Naive B cell (primary cell): ENCODE results near the gene NFIA. TPM values are rescaled to one million over a fixed set of nuclear protein-coding genes. Genes with fewer than 3 reads are reported as not detected.
"Not testable (repeated sequence)": the region's sequence is repeated elsewhere in the genome, so short reads cannot be mapped to it uniquely, and the experiment has no call there.

Experiments used
- ATAC-seq, 2 donors: fragments of 150-1000 bp; cut with Tn5 transposase; 2 replicates each; pipeline ENCODE4 v1.10.0; 2021; ENCODE audit warnings: low read depth in 2 of 2, mild to moderate bottlenecking in 2 of 2, moderate library complexity in 2 of 2
- DNase-seq: peaks from one replicate; pipeline ENCODE4 v3.0.0; 2022
- H3K27ac Mint-ChIP-seq, 6 donors: one replicate each; pipeline ENCODE4 v1.8.0; 2020 to 2022; ENCODE audit warnings: mild to moderate bottlenecking in 6 of 6, mixed read lengths in 6 of 6, moderate library complexity in 5 of 6, inconsistent platforms in 2 of 6
- H3K27me3 Mint-ChIP-seq, 3 donors: one replicate each; pipeline ENCODE4 v1.8.0; 2021 to 2022; ENCODE audit warnings: mixed read lengths in 3 of 3, mild to moderate bottlenecking in 1 of 3
- H3K36me3 Mint-ChIP-seq, 2 donors: one replicate each; pipeline ENCODE4 v1.8.0; 2020 to 2022; ENCODE audit warnings: mixed read lengths in 2 of 2, inconsistent platforms in 1 of 2, mild to moderate bottlenecking in 1 of 2
- H3K4me1 Mint-ChIP-seq, 3 donors: one replicate each; pipeline ENCODE4 v1.8.0; 2020 to 2022; ENCODE audit warnings: mixed read lengths in 3 of 3, inconsistent platforms in 1 of 3, mild to moderate bottlenecking in 1 of 3, moderate library complexity in 1 of 3
- H3K4me3 Mint-ChIP-seq, 8 donors: one replicate each; pipeline ENCODE4 v1.8.0; 2020 to 2022; ENCODE audit warnings: mild to moderate bottlenecking in 8 of 8, mixed read lengths in 8 of 8, moderate library complexity in 8 of 8, inconsistent platforms in 2 of 8
- H3K9me3 Mint-ChIP-seq, 7 donors: one replicate each; pipeline ENCODE4 v1.8.0; 2020 to 2022; ENCODE audit warnings: mixed read lengths in 7 of 7, mild to moderate bottlenecking in 5 of 7, inconsistent platforms in 2 of 7, moderate library complexity in 1 of 7
- polyA plus RNA-seq, 6 donors: library from polyadenylated mRNA; unstranded; fragments of 300-500 nt; fragmentation: Illumina TruSeq; gene quantifications; one replicate each; pipeline ENCODE4 v1.2.3, GENCODE V29; 2021; ENCODE audit warnings: low read depth in 6 of 6

Gene NFIA
- polyA plus RNA-seq, 6 donors from 2014 or later = 0.77 to 5.7 (median 1.4) TPM

- H3K9me3 Mint-ChIP-seq = no peaks in the 10 kb centered on the region
- H3K27ac Mint-ChIP-seq = no peak overlapping the region
- no peak overlapping the region for H3K4me3 Mint-ChIP-seq
- H3K4me1 Mint-ChIP-seq = peaks cover 0 to 11% (median 5%) of the 10 kb centered on the region in 3 donors
- no peaks in the 10 kb centered on the region for H3K36me3 Mint-ChIP-seq
- H3K27me3 Mint-ChIP-seq = peaks cover 0 to 5% (median 0%) of the 10 kb centered on the region in 3 donors
- DNase-seq (no peak), ATAC-seq (no peak)
Observed at GRCh38 chr1:61457526-61458040, 375.2 kb downstream of the NFIA start.

DNA sequence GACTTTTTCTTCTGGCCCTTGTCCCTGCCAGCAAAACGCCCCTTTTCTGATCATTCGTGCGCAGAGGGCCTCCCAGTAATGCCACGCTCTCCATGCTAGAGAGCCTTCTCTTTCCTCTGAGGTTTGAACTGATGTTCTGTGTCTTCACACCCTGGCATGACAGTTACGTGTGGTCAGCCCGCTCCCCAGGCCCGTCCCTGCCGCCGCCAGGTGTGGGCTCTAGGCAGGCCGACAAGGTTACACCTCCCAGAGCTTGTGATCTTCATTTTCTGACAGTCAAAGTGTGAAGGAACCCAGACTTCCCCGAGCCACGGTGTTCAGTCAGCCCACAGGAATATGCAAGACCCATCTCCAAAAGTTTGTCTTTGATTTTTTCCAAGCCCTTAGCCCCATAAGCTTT is 377.0 kb downstream of the NFIA start:
- Mint-ChIP-seq H3K27ac (peak overlapping the region in 1 of 6 donors; percentile 3), H3K9me3 (no peaks in the 10 kb centered on the region), H3K36me3 (no peaks in the 10 kb centered on the region), H3K27me3 (no peaks in the 10 kb centered on the region), H3K4me3 (no peak overlapping the region), H3K4me1 (no peaks in the 10 kb centered on the region)
- no peak for DNase-seq
- no peak for ATAC-seq

DNA sequence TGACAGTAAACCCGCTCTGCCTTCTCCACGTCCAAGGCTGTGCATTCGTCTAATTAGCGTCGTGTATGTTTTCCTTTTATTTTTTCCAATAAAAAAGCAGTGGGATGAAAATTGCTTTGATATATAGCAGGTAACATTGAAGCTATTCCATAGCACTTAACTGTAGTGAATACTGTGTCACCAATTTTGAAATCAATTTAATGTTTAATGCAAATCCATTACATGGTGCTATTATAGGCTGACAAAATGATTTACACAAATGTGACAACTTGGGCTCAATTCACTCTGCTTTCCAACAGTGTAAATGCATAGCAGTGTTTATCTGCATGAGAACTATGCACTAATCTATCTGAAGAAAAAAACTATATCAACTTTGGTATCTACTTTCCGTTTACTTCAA is 377.8 kb downstream of the NFIA start:
- no peaks in the 10 kb centered on the region for H3K4me1 Mint-ChIP-seq
- no peak overlapping the region for H3K4me3 Mint-ChIP-seq
- H3K27ac Mint-ChIP-seq = no peak overlapping the region
- DNase-seq (no peak), ATAC-seq (no peak)
- no peaks in the 10 kb centered on the region for H3K36me3 Mint-ChIP-seq
- no peaks in the 10 kb centered on the region for H3K9me3 Mint-ChIP-seq
- no peaks in the 10 kb centered on the region for H3K27me3 Mint-ChIP-seq

DNA sequence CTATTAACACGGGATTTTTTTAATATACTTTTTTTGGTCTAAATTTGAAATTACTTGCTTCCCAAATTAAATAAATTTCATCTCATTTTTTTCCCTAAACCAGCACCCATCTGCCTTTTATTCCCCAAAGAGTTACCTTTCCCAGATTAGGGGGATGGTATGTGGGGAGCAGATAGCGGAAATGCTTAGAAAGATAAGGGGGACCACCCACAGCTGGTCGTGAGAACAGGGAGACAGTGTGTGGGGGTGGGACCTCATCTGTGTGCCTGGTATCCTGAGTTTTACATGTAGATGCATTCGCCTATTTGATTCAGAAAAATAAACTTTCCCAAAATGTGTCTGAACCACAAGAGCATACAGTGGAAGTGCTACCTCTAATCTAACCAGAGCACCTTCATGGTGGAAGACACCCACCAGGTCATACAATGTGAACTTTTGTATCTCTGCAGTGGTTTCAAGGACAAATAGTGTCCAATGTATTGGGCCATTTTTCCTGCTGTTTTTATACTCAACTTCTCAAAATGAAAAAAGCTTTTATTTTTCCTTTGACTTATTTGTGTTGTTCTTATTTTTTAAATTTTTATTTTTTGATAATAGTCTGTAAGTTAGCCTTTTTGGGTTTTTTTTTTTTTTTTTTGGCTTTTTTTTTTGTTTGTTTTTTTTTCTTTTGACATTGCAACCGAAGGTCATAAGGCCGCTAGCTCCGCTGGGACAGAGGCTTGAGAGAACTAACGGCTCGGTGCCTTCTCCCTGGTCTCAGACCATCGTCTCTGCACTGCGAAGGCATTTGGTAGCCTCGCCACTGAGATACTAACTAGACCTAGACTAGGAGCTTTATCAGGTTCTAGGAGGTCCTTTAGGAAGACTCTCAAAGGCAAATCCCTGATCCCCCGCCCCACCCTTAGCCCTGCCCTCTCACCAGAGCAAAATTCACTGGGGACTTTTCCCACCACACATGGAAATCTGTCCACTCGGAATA is 379.3 kb downstream of the NFIA start:
- no peaks in the 10 kb centered on the region for H3K4me1 Mint-ChIP-seq
- H3K36me3 Mint-ChIP-seq = no peaks in the 10 kb centered on the region
- H3K9me3 Mint-ChIP-seq = no peaks in the 10 kb centered on the region
- H3K27ac Mint-ChIP-seq = no peak overlapping the region
- DNase-seq (no peak), ATAC-seq (no peak)
- H3K4me3 Mint-ChIP-seq = no peak overlapping the region
- H3K27me3 Mint-ChIP-seq = no peaks in the 10 kb centered on the region

- ATAC-seq (no peak), DNase-seq (no peak)
- Mint-ChIP-seq H3K4me3 (no peak overlapping the region), H3K4me1 (no peaks in the 10 kb centered on the region), H3K9me3 (no peaks in the 10 kb centered on the region), H3K36me3 (no peaks in the 10 kb centered on the region), H3K27ac (no peak overlapping the region), H3K27me3 (no peaks in the 10 kb centered on the region)
Observed at GRCh38 chr1:61462628-61463027, 380.3 kb downstream of the NFIA start.

DNA sequence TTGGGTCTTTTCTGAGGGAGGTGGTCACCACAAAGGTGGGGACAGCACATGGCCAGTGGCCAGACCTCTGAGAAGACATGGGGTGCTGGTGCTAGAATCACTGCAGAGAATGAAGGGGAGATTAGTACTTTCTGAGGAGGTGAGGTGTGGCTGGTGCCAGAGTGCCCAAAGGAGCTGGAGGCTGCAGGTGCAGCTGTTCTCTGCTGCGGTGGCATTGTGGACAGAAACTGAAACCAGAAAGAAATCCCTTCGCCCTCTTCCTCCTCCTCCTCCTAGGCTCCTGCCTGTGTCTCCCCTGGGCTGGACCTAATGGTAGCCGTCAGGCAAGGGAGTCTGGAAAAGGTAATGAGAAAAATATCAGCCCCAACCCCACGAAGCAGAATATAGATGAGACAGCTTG is 380.9 kb downstream of the NFIA start:
- H3K27ac Mint-ChIP-seq = peak overlapping the region in 1 of 6 donors; percentile 2

DNA sequence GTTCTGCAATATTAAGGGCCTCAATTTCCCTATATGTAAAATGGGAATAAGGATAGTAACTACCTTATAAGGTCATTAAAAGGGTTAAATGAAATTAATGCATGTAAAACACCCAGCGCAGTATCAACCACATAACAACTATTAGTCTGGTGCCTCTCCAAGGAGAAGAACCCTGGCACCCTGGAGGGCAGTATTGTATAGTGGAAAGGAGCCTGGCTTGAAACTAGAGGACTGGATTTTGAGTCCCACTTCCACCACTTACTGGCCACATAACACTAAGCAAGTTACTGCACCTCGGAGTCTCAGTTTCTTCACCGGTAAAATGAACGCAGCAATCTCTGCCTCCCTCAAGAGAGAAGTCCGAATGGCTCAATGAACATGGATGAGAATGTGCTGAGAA is 385.5 kb downstream of the NFIA start:
- H3K27ac Mint-ChIP-seq, H3K27me3 Mint-ChIP-seq, H3K36me3 Mint-ChIP-seq, H3K4me3 Mint-ChIP-seq, DNase-seq, H3K4me1 Mint-ChIP-seq, ATAC-seq, H3K9me3 Mint-ChIP-seq: not testable (repeated sequence)

More for the DNA sequence above, 380.9 kb downstream of the NFIA start:
- no peak for ATAC-seq
- DNase-seq = no peak
- no peaks in the 10 kb centered on the region for H3K4me1 Mint-ChIP-seq
- H3K9me3 Mint-ChIP-seq = no peaks in the 10 kb centered on the region
- no peak overlapping the region for H3K4me3 Mint-ChIP-seq
- no peaks in the 10 kb centered on the region for H3K27me3 Mint-ChIP-seq
- no peaks in the 10 kb centered on the region for H3K36me3 Mint-ChIP-seq

DNA sequence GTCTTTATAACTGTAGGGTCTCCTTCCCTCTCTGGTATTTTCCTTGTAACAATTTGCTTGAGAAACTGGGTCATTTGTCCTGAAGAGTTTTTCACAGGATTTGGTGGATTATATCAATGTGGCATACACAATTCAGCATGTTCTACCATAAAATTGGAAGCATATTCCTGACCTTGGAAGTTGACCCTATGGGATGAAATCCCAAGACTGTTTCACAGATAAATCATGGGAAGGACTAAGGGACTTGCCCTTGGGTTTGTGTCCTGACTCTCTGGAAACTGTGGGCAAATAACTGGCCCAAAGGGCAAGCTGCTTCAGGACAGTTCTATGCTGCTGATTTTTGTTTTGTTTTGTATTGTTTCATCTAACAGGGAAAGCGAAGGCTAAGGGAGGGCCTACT is 387.0 kb downstream of the NFIA start:
- H3K36me3 Mint-ChIP-seq = no peaks in the 10 kb centered on the region
- DNase-seq (no peak), ATAC-seq (no peak)
- peaks cover 0 to 6% (median 1%) of the 10 kb centered on the region in 3 donors for H3K27me3 Mint-ChIP-seq
- no peak overlapping the region for H3K27ac Mint-ChIP-seq
- H3K9me3 Mint-ChIP-seq = no peaks in the 10 kb centered on the region
- no peaks in the 10 kb centered on the region for H3K4me1 Mint-ChIP-seq
- H3K4me3 Mint-ChIP-seq = no peak overlapping the region

DNA sequence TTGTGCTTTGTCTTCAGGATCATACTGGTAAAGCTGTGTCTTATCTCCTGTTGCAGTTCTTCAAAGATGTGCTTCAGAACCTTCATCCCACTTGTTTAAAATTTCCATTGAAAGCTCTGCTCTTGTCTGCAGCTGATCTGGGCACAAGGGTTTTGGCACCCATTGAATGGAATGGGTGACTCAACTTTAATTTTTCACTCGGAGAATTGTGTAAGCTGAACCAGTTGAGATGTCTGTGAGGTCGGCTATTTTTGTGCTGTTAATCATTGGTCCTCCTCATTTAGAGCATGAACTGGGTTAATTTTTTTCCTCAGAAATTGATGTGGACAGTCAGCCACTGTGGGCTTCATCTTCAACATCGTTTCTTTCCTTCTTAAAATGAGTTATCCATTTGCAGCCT is 390.5 kb downstream of the NFIA start:
- Mint-ChIP-seq H3K27me3 (peaks cover 4 to 8% (median 6%) of the 10 kb centered on the region in 3 donors), H3K27ac (no peak overlapping the region), H3K36me3 (no peaks in the 10 kb centered on the region), H3K4me3 (no peak overlapping the region), H3K9me3 (no peaks in the 10 kb centered on the region), H3K4me1 (no peaks in the 10 kb centered on the region)
- ATAC-seq = no peak
- no peak for DNase-seq

- H3K27ac Mint-ChIP-seq = no peak overlapping the region
- peaks cover 4 to 8% (median 6%) of the 10 kb centered on the region in 3 donors for H3K27me3 Mint-ChIP-seq
- no peaks in the 10 kb centered on the region for H3K4me1 Mint-ChIP-seq
Observed at GRCh38 chr1:61474269-61474817, 392.0 kb downstream of the NFIA start.

GRCh38 chr1:61474963-61475362 is 392.6 kb downstream of the NFIA start:
- no peaks in the 10 kb centered on the region for H3K4me1 Mint-ChIP-seq
- H3K4me3 Mint-ChIP-seq = no peak overlapping the region
- no peaks in the 10 kb centered on the region for H3K9me3 Mint-ChIP-seq
- H3K27ac Mint-ChIP-seq = no peak overlapping the region
- peaks cover 4 to 8% (median 6%) of the 10 kb centered on the region in 3 donors for H3K27me3 Mint-ChIP-seq
- no peak for ATAC-seq
- DNase-seq = no peak
- no peaks in the 10 kb centered on the region for H3K36me3 Mint-ChIP-seq

More at GRCh38 chr1:61474269-61474817, 392.0 kb downstream of the NFIA start:
- H3K4me3 Mint-ChIP-seq = no peak overlapping the region
- DNase-seq (no peak), ATAC-seq (no peak)
- H3K9me3 Mint-ChIP-seq = no peaks in the 10 kb centered on the region
- no peaks in the 10 kb centered on the region for H3K36me3 Mint-ChIP-seq

DNA sequence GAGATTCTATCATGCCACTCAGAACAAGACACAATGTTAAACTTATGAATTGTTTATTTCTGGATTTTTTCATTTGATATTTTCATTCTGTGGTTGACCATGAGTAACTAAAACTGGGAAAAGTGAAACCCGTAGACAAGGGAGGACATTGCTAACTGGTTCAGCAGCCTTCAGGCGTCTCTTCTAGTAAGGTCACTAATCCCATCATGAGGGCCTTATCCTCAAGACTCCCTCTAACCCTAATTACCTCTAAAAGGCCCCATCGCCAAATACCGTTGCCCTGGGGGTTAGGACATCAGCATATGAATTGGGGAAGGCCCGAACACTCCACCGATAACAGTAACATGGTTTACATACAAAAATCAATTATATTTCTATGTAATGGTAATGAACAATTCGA is 394.9 kb downstream of the NFIA start:
- H3K27me3 Mint-ChIP-seq = peaks cover 8 to 12% (median 11%) of the 10 kb centered on the region in 3 donors
- DNase-seq (no peak), ATAC-seq (no peak)
- H3K4me1 Mint-ChIP-seq = no peaks in the 10 kb centered on the region
- H3K27ac Mint-ChIP-seq = no peak overlapping the region
- H3K9me3 Mint-ChIP-seq = no peaks in the 10 kb centered on the region
- no peaks in the 10 kb centered on the region for H3K36me3 Mint-ChIP-seq
- no peak overlapping the region for H3K4me3 Mint-ChIP-seq

DNA sequence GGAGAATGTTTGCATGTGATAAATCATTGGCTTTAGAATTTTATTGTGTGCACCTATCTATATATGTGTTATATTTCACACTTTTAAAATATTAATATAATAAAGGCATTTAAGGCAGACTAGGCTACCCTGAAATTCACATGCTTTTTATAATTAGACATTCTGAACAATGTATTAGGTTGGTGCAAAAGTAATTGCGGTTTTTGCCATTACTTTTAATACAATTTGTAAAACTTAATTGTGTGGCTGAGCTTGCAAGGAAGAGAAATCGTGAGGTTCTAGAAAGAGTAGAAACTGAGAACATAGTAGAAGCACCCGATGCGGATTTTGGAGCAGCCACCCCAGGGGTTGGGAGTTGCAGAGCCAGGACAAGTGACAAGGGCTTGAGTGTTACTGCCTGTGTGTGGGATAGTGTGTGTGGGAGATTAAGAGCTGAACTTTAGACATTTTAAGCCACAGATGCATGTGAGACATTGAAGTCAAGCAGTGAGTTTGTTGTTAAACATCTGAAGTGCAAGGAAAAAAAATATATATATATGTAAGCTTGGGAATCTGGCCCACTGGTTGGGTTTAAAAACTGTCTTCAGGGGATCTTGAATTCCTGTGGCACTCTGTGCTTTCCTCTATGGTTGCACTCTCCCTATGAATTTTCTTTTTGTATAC is 398.0 kb downstream of the NFIA start:
- Mint-ChIP-seq H3K36me3 (no peaks in the 10 kb centered on the region), H3K9me3 (no peaks in the 10 kb centered on the region), H3K4me3 (no peak overlapping the region), H3K27ac (no peak overlapping the region), H3K4me1 (peaks cover 0 to 3% (median 0%) of the 10 kb centered on the region in 3 donors), H3K27me3 (peaks cover 7 to 15% (median 9%) of the 10 kb centered on the region in 3 donors)
- DNase-seq = no peak
- no peak for ATAC-seq
